Prostate gland (tissue), 2 donors: Measurements from ENCODE around the gene MITF.

Experiments used
- CTCF ChIP-seq, 4 experiments: fragments of 200-600 bp in 2 of 4; fragments of 450-650 bp in 2 of 4; sonication (generic) in 2 of 4; IDR thresholded peaks; 1 replicate in 3 of 4; 2 replicates in 1 of 4; pipeline ENCODE4 v1.5.1; 2016 to 2019; ENCODE audit warnings: antibody characterized with exemption in 4 of 4, mild to moderate bottlenecking in 2 of 4, moderate library complexity in 2 of 4
- POLR2A ChIP-seq: fragments of 450-650 bp; IDR thresholded peaks from one replicate; pipeline ENCODE4 v1.6.1; 2016; ENCODE audit warnings: antibody characterized with exemption, mild to moderate bottlenecking
- POLR2AphosphoS5 ChIP-seq: sonication (generic); formaldehyde crosslinking; IDR thresholded peaks from one replicate; pipeline ENCODE4 v1.6.1; 2017; ENCODE audit warnings: antibody characterized with exemption

- no peak for TF ChIP-seq CTCF (IDR thresholded peaks at IDR 0.05)
- TF ChIP-seq POLR2AphosphoS5 = no peak
- TF ChIP-seq POLR2A = no peak
Observed at GRCh38 chr3:69890691-69891090, 151.4 kb downstream of the MITF start.
